Stimulated activated naive CD8-positive, alpha-beta T cell treated with anti-CD3 and anti-CD28 coated beads, Interleukin-15, amount 100 ng/mL, for 72 hours (primary cell): ENCODE results near the gene PSMF1.
"Not testable (repeated sequence)": the region's sequence is repeated elsewhere in the genome, so short reads cannot be mapped to it uniquely, and the experiment has no call there.

Experiments
- ATAC-seq: fragments of 150-1000 bp; cut with Tn5 transposase; 2 replicates; pipeline ENCODE4 v1.10.0; 2021; ENCODE audit warnings: mild to moderate bottlenecking, moderate library complexity
- DNase-seq, 2 donors: peaks; one replicate each; pipeline ENCODE4 v3.0.0; 2021 to 2022
- H3K27ac Mint-ChIP-seq, 2 donors: one replicate each; pipeline ENCODE4 v1.8.0; 2022; ENCODE audit warnings: mild to moderate bottlenecking in 2 of 2, mixed read lengths in 2 of 2, moderate library complexity in 2 of 2
- H3K27me3 Mint-ChIP-seq: one replicate; pipeline ENCODE4 v1.8.0; 2022; ENCODE audit warnings: mixed read lengths
- H3K4me1 Mint-ChIP-seq: one replicate; pipeline ENCODE4 v1.8.0; 2022; ENCODE audit warnings: mild to moderate bottlenecking, mixed read lengths
- H3K4me3 Mint-ChIP-seq, 2 donors: one replicate each; pipeline ENCODE4 v1.8.0; 2022; ENCODE audit warnings: mild to moderate bottlenecking in 2 of 2, mixed read lengths in 2 of 2, moderate library complexity in 1 of 2
- H3K9me3 Mint-ChIP-seq, 2 donors: one replicate each; pipeline ENCODE4 v1.8.0; 2022; ENCODE audit warnings: mixed read lengths in 2 of 2

PSMF1 gene

GRCh38 chr20:1137236-1137635 is 18.8 kb downstream of the PSMF1 start:
- Mint-ChIP-seq H3K27me3 (no peaks in the 10 kb centered on the region), H3K4me1 (peaks cover 28% of the 10 kb centered on the region), H3K27ac (no peak overlapping the region), H3K9me3 (no peaks in the 10 kb centered on the region), H3K4me3 (no peak overlapping the region)
- DNase-seq: no peak
- no peak for ATAC-seq

DNA sequence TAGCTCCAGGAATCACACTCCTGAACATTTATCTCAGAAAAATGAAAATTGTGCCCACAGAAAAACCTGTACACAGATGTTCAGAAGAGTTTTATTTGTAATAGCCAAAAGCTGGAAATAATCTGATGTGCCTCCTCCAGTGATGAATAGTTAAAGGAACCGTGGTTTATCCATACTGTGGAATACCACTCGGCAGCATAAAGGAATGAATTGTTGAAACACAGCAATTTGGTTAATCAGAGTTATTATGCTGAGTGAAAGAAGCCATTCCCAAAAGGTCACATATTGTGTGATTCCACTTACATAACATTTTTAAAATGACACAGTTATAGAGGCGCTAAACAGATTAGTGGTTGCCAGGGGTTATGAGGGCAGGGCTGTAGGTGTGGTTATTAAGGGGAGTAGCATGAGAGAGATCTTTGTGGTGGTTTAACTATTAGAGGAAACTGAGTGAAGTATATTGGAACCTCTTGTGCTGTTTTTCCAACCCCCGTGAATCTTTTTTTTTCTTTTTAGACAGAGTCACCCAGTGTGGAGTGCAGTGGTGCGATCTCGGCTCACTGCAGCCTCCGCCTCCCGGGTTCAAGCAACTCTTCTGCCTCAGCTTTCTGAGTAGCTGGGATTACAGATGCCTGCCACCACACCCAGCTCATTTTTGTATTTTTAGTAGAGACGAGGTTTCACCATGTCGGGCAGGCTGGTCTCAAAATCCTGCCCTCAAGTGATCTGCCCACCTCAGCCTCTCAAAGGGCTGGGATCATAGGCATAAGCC is 26.2 kb downstream of the PSMF1 start:
- Mint-ChIP-seq H3K4me1 (peaks cover 12% of the 10 kb centered on the region), H3K27ac (no peak overlapping the region), H3K9me3 (no peaks in the 10 kb centered on the region), H3K27me3 (no peaks in the 10 kb centered on the region), H3K4me3 (no peak overlapping the region)
- ATAC-seq (no peak), DNase-seq (no peak)

DNA sequence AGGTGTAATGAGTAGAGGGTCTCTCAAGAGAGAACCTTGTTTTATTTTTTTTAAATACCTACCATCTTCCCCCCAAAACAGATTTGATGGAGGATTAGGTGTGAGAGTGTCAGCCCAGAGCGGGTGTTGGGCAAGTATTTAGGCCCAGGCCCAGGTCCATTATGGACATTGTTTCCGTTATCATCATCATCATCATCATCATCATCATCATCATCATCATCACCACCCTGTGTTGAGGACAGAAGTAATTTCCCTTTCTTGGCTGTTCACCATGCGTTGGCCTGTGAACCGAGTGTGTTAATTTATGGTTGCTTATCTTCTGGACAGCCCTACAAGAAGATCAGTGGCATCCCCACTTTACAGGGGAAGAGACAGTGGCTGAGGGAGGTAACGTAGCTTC is 28.6 kb downstream of the PSMF1 start:
- ATAC-seq (no peak), DNase-seq (no peak)
- Mint-ChIP-seq H3K27ac (peak overlapping the region in 1 of 2 donors; percentile 5), H3K9me3 (no peaks in the 10 kb centered on the region), H3K4me1 (peaks cover 18% of the 10 kb centered on the region), H3K4me3 (no peak overlapping the region), H3K27me3 (no peaks in the 10 kb centered on the region)

DNA sequence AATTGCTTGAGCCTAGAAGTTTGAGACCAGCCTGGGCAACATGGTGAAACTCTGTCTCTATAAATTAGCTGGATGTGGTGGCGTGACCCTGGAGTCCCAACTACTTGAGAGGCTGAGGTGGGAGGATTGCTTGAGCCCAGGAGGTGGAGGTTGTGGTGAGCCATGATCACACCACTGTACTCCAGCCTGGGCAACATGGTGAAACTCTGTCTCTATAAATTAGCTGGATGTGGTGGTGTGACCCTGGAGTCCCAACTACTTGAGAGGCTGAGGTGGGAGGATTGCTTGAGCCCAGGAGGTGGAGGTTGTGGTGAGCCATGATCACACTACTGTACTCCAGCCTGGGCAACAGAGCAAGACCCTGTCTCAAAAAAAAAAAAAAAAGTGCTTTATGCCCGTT is 31.4 kb downstream of the PSMF1 start:
- ATAC-seq: peak; percentile 50
- H3K27ac Mint-ChIP-seq: peak overlapping the region in 1 of 2 donors; percentile 61
- DNase-seq, H3K4me3 Mint-ChIP-seq, H3K9me3 Mint-ChIP-seq, H3K27me3 Mint-ChIP-seq: not testable (repeated sequence)
- peaks cover 23% of the 10 kb centered on the region for H3K4me1 Mint-ChIP-seq

DNA sequence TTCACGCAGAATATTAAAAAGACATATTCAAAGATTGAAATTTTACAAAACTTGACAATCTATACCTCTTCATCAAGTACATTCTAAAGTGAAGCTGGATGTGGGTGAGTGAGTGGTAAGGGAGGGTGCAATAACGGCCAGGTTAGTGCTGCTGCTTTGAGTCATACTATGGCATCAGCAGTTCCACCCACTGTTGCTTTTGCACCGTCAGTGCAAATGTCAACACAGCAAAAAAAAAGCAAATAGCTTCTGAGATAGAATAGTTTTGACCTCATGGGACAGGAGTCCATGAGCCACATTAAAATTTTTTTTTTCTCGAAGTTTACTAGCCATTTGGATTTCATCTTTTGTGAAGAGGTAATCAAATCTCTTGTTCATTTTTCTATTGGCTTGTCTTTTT is 31.8 kb downstream of the PSMF1 start:
- Mint-ChIP-seq H3K4me1 (peaks cover 21% of the 10 kb centered on the region), H3K27me3 (no peaks in the 10 kb centered on the region), H3K27ac (no peak overlapping the region), H3K9me3 (no peaks in the 10 kb centered on the region), H3K4me3 (no peak overlapping the region)
- DNase-seq (no peak), ATAC-seq (peak; percentile 69)

GRCh38 chr20:1150968-1151367 is 32.6 kb downstream of the PSMF1 start:
- Mint-ChIP-seq H3K4me1 (peaks cover 14% of the 10 kb centered on the region), H3K27ac (peak overlapping the region in 1 of 2 donors; percentile 38), H3K4me3 (no peak overlapping the region), H3K27me3 (no peaks in the 10 kb centered on the region), H3K9me3 (no peaks in the 10 kb centered on the region)
- ATAC-seq: no peak
- DNase-seq: no peak

GRCh38 chr20:1154226-1154625 is 35.8 kb downstream of the PSMF1 start:
- Mint-ChIP-seq H3K4me3 (no peak overlapping the region), H3K9me3 (no peaks in the 10 kb centered on the region), H3K27ac (no peak overlapping the region), H3K27me3 (no peaks in the 10 kb centered on the region), H3K4me1 (peaks cover 11% of the 10 kb centered on the region)
- no peak for ATAC-seq
- DNase-seq: no peak

- peaks cover 11% of the 10 kb centered on the region for H3K4me1 Mint-ChIP-seq
- H3K27ac Mint-ChIP-seq: no peak overlapping the region
- H3K27me3 Mint-ChIP-seq: no peaks in the 10 kb centered on the region
- no peak overlapping the region for H3K4me3 Mint-ChIP-seq
- H3K9me3 Mint-ChIP-seq: no peaks in the 10 kb centered on the region
- DNase-seq (no peak), ATAC-seq (no peak)
Measured at GRCh38 chr20:1154691-1155090, 36.3 kb downstream of the PSMF1 start.

DNA sequence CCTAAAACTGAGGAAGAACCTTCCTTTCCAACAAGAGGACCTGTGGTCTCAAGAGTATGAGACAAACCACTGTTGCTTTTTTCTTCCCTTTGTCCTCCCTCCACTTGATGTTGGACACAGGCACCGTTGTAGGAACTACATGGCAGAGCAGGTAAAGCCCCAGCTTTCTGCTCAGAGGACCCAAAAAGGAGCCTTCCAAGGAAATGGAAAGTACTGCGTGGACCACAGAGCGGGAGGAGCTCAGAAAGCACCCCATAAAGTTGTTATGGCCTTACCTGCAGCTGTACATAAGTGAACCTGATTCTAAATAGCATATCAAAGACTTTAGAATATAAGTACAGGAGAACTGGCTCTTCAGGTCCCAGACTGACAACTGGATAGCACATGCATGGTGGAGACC is 36.9 kb downstream of the PSMF1 start:
- peaks cover 11% of the 10 kb centered on the region for H3K4me1 Mint-ChIP-seq
- no peak for DNase-seq
- H3K4me3 Mint-ChIP-seq: no peak overlapping the region
- H3K9me3 Mint-ChIP-seq: no peaks in the 10 kb centered on the region
- H3K27me3 Mint-ChIP-seq: no peaks in the 10 kb centered on the region
- no peak overlapping the region for H3K27ac Mint-ChIP-seq
- no peak for ATAC-seq

- DNase-seq (no peak), ATAC-seq (no peak)
- no peaks in the 10 kb centered on the region for H3K9me3 Mint-ChIP-seq
- H3K27me3 Mint-ChIP-seq: no peaks in the 10 kb centered on the region
- no peak overlapping the region for H3K4me3 Mint-ChIP-seq
- peaks cover 7% of the 10 kb centered on the region for H3K4me1 Mint-ChIP-seq
- peak overlapping the region in 1 of 2 donors; percentile 77 for H3K27ac Mint-ChIP-seq
Measured at GRCh38 chr20:1160496-1160895, 42.1 kb downstream of the PSMF1 start.

DNA sequence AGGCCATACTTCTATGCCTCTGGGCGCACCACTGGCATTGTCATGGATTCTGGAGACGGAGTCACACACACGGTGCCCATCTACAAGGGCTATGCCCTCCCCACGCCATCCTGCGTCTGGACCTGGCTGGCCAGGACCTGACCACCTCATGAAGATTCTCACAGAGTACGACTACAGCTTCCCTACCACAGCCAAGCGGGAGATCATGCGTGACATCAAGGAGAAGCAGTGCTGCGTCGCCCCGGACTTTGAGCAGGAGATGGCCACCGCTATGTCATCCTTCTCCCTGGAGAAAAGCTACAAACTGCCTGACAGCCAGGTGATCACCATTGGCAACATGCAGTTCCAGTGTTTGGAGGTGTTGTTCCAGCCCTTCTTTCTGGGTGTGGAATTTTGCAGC is 42.6 kb downstream of the PSMF1 start:
- Mint-ChIP-seq H3K27me3 (no peaks in the 10 kb centered on the region), H3K4me3 (no peak overlapping the region), H3K27ac (peak overlapping the region; percentile 27 to 77), H3K9me3 (no peaks in the 10 kb centered on the region), H3K4me1 (peaks cover 7% of the 10 kb centered on the region)
- no peak for ATAC-seq
- DNase-seq: no peak

DNA sequence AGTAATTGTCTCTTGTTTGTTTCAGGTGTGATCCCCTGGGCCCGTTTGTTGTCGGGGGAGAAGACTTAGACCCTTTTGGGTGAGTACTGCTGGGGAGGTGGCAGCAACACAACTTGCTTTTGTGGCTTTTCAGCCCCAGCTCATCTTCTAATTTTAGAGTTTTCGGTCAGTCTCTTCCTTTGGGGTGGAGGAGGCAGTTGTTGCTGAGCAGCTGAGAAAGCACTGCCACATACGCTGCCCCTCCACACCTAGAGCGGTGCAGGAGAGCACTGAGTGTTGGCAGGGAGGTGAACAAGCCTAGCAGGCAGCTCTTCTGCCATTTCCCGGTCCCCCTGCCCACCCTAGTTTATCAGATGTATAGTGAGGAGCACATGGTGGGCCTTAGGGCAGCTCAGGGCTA is 44.7 kb downstream of the PSMF1 start:
- Mint-ChIP-seq H3K4me3 (no peak overlapping the region), H3K9me3 (no peaks in the 10 kb centered on the region), H3K27me3 (no peaks in the 10 kb centered on the region), H3K27ac (no peak overlapping the region), H3K4me1 (peaks cover 7% of the 10 kb centered on the region)
- ATAC-seq (no peak), DNase-seq (no peak)

DNA sequence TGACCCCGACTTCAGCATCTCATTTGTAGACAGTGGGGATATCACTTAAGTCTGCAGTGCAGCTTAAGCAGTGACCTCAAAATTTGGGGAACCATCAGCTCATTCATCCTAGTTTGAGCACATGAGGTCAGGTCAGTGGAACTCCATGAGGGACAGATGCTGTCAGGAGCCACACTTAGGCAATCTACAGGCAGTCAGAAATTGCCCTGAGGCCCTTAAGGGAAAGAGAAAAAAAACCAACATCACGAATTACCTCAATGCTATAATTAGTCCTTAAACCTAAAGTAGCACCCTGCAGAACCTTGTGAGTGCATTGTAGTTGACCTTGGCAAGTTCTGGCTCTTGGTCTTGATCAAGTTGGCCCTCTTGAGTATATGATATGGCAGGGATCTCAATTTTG is 45.3 kb downstream of the PSMF1 start:
- Mint-ChIP-seq H3K4me1 (peaks cover 7% of the 10 kb centered on the region), H3K27me3 (no peaks in the 10 kb centered on the region), H3K27ac (no peak overlapping the region), H3K9me3 (no peaks in the 10 kb centered on the region), H3K4me3 (no peak overlapping the region)
- DNase-seq: no peak
- no peak for ATAC-seq

GRCh38 chr20:1164871-1165270 is 46.5 kb downstream of the PSMF1 start:
- ATAC-seq: no peak
- Mint-ChIP-seq H3K27ac (peak overlapping the region; percentile 17 to 56), H3K4me1 (peaks cover 7% of the 10 kb centered on the region), H3K9me3 (no peaks in the 10 kb centered on the region), H3K27me3 (no peaks in the 10 kb centered on the region), H3K4me3 (no peak overlapping the region)
- DNase-seq: no peak

- DNase-seq: no peak
Measured at GRCh38 chr20:1165521-1165920, 47.1 kb downstream of the PSMF1 start.

DNA sequence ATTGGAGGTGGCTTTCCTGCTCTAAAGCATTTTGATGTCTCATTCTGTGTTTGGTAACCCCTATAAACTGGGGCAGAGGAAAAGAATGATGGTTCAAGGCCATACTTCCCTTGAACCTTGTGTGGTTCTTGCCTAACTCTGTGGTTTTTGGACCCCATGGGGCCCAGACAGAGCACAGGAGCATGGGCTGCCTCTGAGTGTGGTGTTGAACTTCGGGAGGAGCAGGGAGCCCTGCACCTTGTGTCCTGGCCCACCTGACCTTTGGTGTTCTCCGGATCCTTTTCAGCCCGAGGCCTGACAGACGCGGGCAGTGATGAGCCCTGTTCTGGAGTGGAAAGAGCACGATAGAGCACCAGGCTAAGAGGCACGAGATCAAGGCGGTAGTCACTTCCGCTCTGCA is 47.5 kb downstream of the PSMF1 start:
- Mint-ChIP-seq H3K4me1 (peaks cover 7% of the 10 kb centered on the region), H3K27ac (no peak overlapping the region), H3K27me3 (no peaks in the 10 kb centered on the region), H3K4me3 (no peak overlapping the region), H3K9me3 (no peaks in the 10 kb centered on the region)
- no peak for DNase-seq
- ATAC-seq: no peak

More at GRCh38 chr20:1165521-1165920, 47.1 kb downstream of the PSMF1 start:
- Mint-ChIP-seq H3K9me3 (no peaks in the 10 kb centered on the region), H3K4me1 (peaks cover 7% of the 10 kb centered on the region), H3K4me3 (no peak overlapping the region), H3K27me3 (no peaks in the 10 kb centered on the region), H3K27ac (no peak overlapping the region)
- ATAC-seq: no peak
